IPS-NIHi7 (cell line): ENCODE data around the gene TCEA2.

Experiments used
- DNase-seq: peaks from one replicate; pipeline ENCODE4 v3.0.0; 2012; ENCODE audit warnings: mixed read lengths; ENCODE audit errors: extremely low spot score

Gene TCEA2

DNA sequence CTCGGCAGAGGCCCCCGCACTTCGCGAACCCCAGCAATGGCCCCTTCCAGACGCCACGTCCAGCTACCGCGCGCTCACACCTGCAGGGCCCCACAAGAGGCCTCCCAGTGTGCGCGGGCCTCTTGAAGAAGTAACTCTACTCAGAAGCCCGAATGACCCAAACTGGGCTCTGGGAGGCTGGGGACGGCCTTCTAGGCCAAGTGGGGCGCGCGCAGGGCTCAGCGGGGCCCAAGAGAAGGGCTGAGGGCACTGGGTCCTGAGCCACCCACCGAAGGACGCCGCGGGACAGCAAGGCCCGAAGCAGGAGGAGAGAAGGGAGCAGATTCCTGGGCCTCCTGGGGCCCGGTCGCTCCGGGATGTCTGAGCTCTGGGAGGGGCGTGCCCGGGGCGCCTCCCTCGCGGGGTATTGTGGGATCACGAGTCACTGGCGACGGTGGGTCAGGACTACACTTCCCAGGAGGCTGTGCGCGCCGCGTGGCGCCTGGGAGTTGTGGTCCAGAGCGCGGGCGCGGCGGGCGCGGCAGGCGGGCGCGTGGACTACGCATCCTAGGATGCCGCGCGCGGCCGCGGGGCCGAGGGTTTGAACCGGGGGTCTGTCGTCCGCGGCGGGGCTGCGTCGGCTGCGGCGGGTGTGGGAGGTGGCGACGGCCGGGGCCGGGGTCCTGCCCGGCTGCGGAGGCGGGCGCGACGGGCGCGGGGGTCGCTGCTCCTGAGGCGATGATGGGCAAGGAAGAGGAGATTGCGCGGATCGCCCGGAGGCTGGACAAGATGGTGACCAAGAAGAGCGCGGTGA is at the start of gene TCEA2:
Gene TCEA2, plus strand, starts transcription at position 603 of the 793 bp plus-strand sequence. Its CDS starts 115 bp downstream, at position 718.
- peak; percentile 95 for DNase-seq

- DNase-seq, result no peak
These were observed 47.4 kb upstream of the TCEA2 start for GRCh38 chr20:64015635-64016034.

DNA sequence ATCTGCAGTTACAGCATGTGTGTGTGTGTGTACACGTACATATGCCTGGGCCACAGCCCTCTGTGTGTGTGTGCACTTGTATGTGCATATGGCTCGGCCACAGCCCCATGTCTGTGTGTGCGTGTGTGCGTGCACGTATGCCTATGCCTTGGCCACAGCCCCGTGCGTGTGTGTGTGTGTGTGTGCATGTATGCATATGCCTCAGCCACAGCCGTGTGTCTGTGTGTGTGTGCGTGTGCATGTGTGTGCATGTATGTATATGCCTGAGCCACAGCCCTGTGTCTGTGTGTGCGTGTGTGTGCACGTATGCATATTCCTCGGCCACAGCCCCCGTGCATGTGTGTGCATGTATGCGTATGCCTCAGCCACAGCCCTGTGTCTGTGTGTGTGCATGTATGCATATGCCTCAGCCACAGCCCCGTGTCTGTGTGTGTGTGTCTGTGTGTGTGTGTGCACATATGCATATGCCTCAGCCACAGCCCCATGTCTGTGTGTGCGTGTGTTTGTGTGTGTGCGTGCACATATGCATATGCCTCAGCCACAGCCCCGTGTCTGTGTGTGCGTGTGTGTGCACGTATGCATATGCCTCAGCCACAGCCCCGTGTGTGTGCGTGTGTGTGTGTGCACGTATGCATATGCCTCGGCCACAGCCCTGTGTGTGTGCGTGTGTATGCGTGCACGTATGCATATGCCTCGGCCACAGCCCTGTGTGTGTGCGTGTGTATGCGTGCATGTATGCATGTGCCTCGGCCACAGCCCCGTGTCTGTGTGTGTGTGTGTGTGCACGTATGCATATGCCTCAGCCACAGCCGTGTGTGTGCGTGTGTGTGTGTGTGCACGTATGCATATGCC is 41.6 kb upstream of the TCEA2 start:
- no peak for DNase-seq

GRCh38 chr20:64022671-64023360 is 40.2 kb upstream of the TCEA2 start:
- no peak for DNase-seq

GRCh38 chr20:64023361-64024140 is 39.4 kb upstream of the TCEA2 start:
- no peak for DNase-seq

GRCh38 chr20:64024141-64024990 is 38.6 kb upstream of the TCEA2 start:
- no peak for DNase-seq

DNA sequence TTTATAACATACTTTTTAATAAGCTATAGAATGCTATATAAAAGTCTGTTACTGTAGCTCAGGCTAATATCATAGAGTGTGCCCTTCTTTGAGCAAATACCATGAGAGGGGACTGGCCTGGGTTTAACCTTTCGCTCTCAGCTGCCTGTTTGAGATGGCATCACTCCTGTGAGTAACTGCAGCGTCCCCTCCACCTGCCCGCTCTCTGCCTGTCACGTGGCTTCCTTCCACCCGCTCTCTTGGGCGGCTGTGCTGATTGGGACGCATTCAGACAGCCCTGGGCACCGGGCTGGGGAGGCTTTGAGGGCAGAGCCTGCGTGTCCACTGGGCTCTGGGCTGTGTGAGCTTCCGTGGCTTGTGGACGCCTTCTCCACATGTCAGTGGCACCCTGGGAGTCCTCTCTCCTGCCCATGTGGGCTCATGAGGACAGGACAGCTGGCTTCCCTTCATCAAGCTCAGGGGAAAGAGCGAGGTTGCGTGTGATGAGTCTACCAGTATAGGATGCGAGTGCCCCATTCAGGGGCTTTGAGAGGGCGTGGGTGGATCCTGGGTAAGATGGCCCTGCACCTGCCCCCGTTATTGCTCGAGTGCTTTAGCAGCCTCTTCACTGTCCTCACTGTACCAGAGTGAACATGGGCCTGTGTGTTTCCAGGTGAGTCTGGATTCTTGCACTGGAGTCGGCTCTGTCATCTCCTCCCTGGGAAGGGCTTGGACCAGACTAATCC is 37.7 kb upstream of the TCEA2 start:
- no peak for DNase-seq

DNA sequence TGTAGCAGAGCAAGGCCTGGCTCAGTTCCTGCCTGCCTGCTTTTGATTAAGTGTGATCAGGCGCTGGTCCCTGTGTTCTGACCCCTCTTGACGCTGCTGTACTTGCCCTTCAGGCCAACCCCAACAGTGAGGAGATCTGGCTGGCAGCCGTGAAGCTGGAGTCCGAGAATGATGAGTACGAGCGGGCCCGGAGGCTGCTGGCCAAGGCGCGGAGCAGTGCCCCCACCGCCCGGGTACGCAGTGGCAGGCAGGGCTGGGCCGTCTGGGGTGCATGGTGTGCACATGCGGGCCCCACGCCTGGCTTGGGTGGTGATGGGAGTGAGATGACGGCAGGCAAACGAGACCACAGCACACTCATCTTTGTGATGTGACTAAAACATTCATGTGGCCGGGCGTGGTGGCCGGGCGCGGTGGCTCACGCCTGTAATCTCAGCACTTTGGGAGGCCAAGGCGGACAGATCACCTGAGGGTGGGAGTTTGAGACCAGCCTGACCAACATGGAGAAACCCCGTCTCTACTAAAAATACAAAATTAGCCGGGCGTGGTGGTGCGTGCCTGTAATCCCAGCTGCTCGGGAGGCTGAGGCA is 37.1 kb upstream of the TCEA2 start:
- no peak for DNase-seq

- DNase-seq, result no peak
These were observed 34.9 kb upstream of the TCEA2 start for GRCh38 chr20:64027981-64028685.

GRCh38 chr20:64029293-64030117 is 33.5 kb upstream of the TCEA2 start:
- no peak for DNase-seq

DNA sequence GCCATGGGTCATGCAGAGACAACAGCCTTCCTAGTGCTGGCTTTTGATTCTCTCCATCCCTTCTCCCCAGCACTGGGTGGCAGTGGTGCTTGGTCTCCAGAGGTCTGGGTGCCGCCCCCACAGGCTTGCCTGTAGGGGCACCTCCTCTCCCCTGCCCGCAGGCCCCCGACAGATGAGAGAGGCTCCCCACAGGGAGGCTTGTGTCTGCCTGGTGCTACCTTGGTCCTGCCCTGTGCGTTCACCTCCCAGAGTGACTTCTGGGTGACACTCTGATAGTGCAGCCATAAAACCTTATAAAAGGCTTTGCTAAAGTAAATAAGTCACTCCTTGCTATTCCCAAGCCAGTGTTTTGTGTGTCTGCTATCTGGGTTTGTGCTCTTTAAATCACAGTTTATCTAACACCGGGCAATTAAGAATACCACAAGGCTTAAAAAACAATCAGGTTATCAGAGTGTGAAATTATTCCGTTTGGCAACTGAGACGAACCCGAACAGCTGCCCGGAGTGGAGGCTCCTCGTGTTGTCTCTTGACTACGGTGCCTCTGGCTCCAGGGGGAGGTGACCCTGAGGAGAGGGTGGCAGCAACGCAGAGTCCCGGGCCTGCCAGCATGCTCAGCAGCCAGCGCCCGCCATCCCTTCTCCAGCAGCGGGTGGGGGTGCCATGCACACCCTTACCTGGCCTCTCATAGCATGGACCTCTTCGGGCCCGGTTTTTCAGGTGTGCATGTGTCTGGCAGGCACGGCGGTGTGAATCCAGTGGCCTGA is 32.4 kb upstream of the TCEA2 start:
- DNase-seq, result no peak

GRCh38 chr20:64031822-64032314 is 31.1 kb upstream of the TCEA2 start:
- DNase-seq, result no peak

GRCh38 chr20:64032706-64033624 is 30.0 kb upstream of the TCEA2 start:
- DNase-seq, result no peak

DNA sequence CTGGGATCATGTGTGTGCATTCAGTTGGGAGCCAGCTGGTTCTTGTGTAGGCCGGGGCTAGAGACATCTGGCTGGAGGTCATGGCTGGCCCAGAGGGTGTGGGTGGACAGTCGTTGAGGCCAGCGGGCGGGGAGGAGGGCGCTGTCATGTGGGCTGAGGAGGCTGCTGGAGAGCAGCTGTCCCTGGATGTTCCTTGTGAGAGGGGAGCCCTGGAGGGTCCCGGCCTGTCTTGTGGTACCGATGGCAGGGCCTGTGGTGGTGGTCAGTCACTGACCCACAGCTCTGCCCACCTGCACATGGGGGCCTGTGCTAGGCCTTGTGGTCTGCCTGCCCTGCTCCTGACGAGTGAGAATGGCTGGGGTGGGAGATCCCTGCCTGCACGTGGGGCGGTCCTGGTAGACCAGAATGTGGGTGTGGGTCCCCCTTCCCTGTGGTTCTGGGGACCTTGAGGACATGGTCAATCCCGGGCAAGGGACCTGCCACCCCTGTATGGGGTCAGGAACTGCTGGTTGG is 29.0 kb upstream of the TCEA2 start:
- no peak for DNase-seq

DNA sequence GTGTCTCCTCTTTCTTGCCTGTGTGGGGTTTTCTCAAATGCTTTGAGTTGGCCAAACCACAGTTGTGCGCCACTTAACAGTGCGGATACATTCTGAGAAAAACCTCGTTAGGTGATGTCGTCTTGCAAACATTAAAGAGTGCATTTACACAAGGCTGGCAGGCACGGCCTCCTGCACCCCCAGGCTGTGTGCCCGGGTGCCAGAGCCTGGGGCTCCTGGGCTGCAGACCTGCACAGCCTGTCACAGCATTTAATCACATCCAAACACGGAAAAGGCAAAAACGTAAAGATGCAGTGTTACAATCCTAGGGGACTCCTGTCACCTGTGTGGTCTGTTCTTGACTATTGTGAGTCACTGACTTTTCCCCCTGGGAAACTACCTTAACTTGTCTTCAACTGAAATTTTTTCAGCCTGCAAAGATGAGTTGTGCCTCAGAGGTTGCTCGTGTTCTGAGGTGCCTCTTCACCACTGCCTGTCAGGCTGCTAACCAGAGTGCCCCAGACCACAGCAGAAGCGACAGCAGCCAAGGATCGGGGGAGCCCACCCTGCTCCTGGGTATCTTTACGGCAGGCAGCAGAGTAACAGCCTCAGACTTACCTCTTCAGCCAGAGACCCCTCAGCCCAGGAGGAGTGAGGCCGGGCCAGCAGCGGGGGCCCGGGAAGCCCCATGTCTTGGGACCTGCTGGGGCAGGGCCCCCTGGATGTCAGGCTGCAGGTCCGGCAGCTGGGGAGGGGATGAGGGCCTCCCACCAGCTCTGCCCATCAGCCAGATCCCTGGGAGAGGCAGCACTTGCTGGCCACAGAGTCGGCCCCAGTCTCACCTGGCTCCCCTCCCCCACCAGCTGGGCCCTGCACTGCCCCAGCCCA is 27.7 kb upstream of the TCEA2 start:
- no peak for DNase-seq
